ENCODE data around the gene WDR89. TPM values are rescaled to one million over a fixed set of nuclear protein-coding genes. Genes with fewer than 3 reads are reported as not detected.
A peak's percentile ranks its signal among the peaks of the same experiment; 100 is the strongest.

WDR89 gene
- polyA plus RNA-seq, 2 of the 4 experiments (the other 2 are of a cell fraction) = 15.1 to 20.9 TPM

DNA sequence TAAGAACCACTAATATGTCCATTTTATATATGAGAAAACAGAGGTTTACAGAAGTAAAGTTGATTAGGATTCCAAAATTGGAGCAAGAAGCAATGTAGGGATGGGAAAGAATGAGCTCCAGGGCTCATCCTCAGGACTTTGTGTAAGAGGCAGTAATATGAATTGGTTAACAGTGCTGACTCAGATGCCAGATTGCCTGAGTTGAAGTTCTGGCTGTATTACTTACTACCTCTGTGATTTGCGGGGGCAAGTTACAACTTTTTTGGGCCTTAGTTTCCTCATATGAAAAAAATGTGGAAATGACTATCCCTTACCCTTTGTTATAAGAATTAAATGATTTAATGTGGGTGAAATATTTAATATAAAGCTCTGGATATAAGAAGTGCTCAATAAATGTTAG lies 63.4 kb downstream of the WDR89 start (continued):
- TF ChIP-seq, protein P1, sequence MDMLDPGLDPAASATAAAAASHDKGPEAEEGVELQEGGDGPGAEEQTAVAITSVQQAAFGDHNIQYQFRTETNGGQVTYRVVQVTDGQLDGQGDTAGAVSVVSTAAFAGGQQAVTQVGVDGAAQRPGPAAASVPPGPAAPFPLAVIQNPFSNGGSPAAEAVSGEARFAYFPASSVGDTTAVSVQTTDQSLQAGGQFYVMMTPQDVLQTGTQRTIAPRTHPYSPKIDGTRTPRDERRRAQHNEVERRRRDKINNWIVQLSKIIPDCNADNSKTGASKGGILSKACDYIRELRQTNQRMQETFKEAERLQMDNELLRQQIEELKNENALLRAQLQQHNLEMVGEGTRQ (IDR thresholded peaks at IDR 0.05) = no peak

DNA sequence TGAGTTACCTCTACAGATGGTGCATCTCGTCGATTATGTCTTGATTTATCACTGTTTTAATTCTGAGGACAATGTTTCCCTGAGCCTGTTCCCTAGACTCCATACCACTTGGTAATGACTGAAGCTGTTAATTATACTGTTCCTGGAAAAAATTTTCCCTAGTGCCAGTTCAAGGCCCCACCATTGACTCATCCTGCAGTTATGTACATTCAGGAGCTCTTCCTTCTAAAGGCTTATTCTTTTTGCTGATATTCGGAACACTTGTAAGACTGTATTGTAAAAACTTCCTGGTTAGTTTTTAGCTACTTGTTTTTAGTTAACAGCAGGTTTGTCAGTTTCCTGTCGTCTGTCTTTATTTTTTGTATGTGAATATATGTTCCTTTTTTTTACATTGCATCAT lies 68.1 kb downstream of the WDR89 start:
- 61% methylated on average over 4 of the region's 4 CpGs for WGBS (ENCODE audit: missing lambda C conversion rate)
- DNase-seq (ENCODE audit: low read depth in 1 of 2, low spot score in 1 of 2) (no peak), FAIRE-seq (no peak), ATAC-seq (no peak)
- no peak overlapping the region for H3K4me2 ChIP-seq
- TF ChIP-seq SMC3 (IDR thresholded peaks at IDR 0.05) (no peak), FOSL2 (IDR thresholded peaks at IDR 0.05) (no peak), FOSL2 (CRISPR knock-in tag; IDR thresholded peaks at IDR 0.05) (no peak), HDAC2 (IDR thresholded peaks at IDR 0.05) (no peak), HOXB5 (CRISPR knock-in tag; IDR thresholded peaks at IDR 0.05) (no peak), BHLHE40 (IDR thresholded peaks at IDR 0.05; ENCODE audit: low read depth, low read length) (no peak), NPAS2 (CRISPR knock-in tag; IDR thresholded peaks at IDR 0.05; ENCODE audit: borderline replicate concordance) (no peak)
- TF ChIP-seq, protein P2, sequence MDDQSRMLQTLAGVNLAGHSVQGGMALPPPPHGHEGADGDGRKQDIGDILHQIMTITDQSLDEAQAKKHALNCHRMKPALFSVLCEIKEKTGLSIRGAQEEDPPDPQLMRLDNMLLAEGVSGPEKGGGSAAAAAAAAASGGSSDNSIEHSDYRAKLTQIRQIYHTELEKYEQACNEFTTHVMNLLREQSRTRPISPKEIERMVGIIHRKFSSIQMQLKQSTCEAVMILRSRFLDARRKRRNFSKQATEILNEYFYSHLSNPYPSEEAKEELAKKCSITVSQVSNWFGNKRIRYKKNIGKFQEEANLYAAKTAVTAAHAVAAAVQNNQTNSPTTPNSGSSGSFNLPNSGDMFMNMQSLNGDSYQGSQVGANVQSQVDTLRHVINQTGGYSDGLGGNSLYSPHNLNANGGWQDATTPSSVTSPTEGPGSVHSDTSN (IDR thresholded peaks at IDR 0.05) = no peak
- ChIA-PET POLR2A (no interaction called here), CTCF (interaction anchor here (0.6 kb wide), 1 partner anchor 68 kb away, joined by 3 read pairs; the partner anchor contains the start of gene WDR89)
- H3K4me1 ChIP-seq = no peaks in the 10 kb centered on the region
- H3K27ac ChIP-seq = no peak overlapping the region
- no peaks in the 10 kb centered on the region for H3K9me3 ChIP-seq
- H3K4me3 ChIP-seq = no peak overlapping the region

DNA sequence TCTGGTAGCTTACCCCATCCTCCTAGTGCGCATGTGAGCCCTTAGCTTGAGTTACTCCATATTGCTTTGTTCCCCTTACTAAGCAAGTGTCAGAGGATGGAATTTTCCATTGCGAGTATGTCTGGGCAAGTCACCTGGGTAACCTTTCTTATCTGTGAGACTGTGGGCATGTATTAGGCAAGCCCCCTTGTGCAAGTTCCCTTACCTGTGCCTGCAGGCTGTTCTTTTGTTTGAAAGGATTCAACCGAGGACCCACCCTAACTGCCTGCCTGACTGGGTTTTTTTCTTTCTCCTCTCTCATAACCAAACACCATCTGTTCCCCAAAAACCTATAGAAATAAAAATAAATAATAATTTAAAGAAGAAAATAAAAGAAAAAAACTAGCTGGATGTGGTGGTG lies 76.2 kb downstream of the WDR89 start:
- CTCF ChIA-PET = interaction anchor here (1.1 kb wide), 1 partner anchor 176 kb away, joined by 3 read pairs; no protein-coding TSS in a partner anchor
- no peaks in the 10 kb centered on the region for H3K9me3 ChIP-seq
- DNase-seq (ENCODE audit: low read depth in 1 of 2, low spot score in 1 of 2) = no peak
- H3K27ac ChIP-seq = no peak overlapping the region; a peak in 1 of 6 replicates
- no peak overlapping the region for H3K4me3 ChIP-seq
- WGBS (ENCODE audit: missing lambda C conversion rate) = 65% methylated on average over 3 of the region's 3 CpGs
- no peak overlapping the region for H3K4me2 ChIP-seq
- no peak for FAIRE-seq
- peaks cover 12% of the 10 kb centered on the region; the same call in 2 of the 3 replicates for H3K4me1 ChIP-seq
- POLR2A ChIA-PET = interaction anchor here (1.0 kb wide), 1 partner anchor 22 kb away, joined by 3 read pairs; the partner anchor contains the start of gene PPP2R5E
- TF ChIP-seq CBX8 (IDR thresholded peaks at IDR 0.05) (no peak), ZFP36 (IDR thresholded peaks at IDR 0.05; ENCODE audit: borderline replicate concordance, partially characterized antibody) (peak; percentile 89)
- ATAC-seq = no peak

DNA sequence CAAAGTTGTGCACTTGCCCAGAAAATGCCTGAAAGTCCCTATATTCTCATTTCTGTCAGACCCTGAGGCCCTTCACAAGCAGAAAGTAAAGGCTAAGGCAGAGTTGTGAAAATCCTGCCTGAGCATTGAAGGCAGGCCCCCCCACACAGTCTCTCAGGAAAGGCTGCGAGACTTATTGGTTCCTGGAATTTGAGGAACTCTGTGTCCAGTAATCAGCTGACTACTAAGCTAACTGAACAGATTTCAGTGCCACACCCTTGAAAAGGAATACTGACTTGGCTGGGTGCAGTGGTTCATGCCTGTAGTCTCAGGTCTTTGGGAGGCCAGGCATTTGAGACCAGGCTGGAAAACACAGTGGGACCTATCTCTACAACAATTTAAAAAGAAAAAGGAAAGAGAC lies 77.4 kb downstream of the WDR89 start:
- no peak for FAIRE-seq
- WGBS (ENCODE audit: missing lambda C conversion rate) = 33% methylated on average over 1 of the region's 1 CpG
- ChIA-PET POLR2A (interaction anchor here (1.7 kb wide), 1 partner anchor 77 kb away, joined by 6 read pairs; the partner anchor contains the start of gene WDR89), CTCF (interaction anchor here (0.8 kb wide), 1 partner anchor 11 kb away, joined by 3 read pairs; no protein-coding TSS in a partner anchor)
- DNase-seq (ENCODE audit: low read depth in 1 of 2, low spot score in 1 of 2) = peak in 1 of 2 experiments; percentile 46
- Histone ChIP-seq H3K9me3 (no peaks in the 10 kb centered on the region), H3K4me3 (no peak overlapping the region), H3K27ac (peak overlapping the region; percentile 38 to 51; a peak in 2 of 6 replicates), H3K4me1 (peaks cover 12% of the 10 kb centered on the region; the same call in 2 of the 3 replicates), H3K4me2 (peak overlapping the region; percentile 23; the same call in 1 of the 3 replicates)
- ATAC-seq = peak; percentile 50 to 61; a peak in 4 of 6 replicates
- TF ChIP-seq JUNB (IDR thresholded peaks at IDR 0.05) = no peak
- TF ChIP-seq, protein P3, sequence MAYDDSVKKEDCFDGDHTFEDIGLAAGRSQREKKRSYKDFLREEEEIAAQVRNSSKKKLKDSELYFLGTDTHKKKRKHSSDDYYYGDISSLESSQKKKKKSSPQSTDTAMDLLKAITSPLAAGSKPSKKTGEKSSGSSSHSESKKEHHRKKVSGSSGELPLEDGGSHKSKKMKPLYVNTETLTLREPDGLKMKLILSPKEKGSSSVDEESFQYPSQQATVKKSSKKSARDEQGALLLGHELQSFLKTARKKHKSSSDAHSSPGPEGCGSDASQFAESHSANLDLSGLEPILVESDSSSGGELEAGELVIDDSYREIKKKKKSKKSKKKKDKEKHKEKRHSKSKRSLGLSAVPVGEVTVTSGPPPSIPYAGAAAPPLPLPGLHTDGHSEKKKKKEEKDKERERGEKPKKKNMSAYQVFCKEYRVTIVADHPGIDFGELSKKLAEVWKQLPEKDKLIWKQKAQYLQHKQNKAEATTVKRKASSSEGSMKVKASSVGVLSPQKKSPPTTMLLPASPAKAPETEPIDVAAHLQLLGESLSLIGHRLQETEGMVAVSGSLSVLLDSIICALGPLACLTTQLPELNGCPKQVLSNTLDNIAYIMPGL (CRISPR knock-in tag; IDR thresholded peaks at IDR 0.05; ENCODE audit: borderline replicate concordance) = no peak
- TF ChIP-seq CHD4 (IDR thresholded peaks at IDR 0.05; ENCODE audit: borderline replicate concordance) = no peak
- TF ChIP-seq EHMT2 (IDR thresholded peaks at IDR 0.05; ENCODE audit: low read depth) = no peak
- no peak for TF ChIP-seq POLR2A (IDR thresholded peaks at IDR 0.05; ENCODE audit: low read length)
- TF ChIP-seq, protein P4, sequence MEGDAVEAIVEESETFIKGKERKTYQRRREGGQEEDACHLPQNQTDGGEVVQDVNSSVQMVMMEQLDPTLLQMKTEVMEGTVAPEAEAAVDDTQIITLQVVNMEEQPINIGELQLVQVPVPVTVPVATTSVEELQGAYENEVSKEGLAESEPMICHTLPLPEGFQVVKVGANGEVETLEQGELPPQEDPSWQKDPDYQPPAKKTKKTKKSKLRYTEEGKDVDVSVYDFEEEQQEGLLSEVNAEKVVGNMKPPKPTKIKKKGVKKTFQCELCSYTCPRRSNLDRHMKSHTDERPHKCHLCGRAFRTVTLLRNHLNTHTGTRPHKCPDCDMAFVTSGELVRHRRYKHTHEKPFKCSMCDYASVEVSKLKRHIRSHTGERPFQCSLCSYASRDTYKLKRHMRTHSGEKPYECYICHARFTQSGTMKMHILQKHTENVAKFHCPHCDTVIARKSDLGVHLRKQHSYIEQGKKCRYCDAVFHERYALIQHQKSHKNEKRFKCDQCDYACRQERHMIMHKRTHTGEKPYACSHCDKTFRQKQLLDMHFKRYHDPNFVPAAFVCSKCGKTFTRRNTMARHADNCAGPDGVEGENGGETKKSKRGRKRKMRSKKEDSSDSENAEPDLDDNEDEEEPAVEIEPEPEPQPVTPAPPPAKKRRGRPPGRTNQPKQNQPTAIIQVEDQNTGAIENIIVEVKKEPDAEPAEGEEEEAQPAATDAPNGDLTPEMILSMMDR (IDR thresholded peaks at IDR 0.05) = no peak
- no peak for TF ChIP-seq RFX5 (IDR thresholded peaks at IDR 0.05)
